ENCODE measurements around the gene ITPK1.
"Not testable (repeated sequence)": the region's sequence is repeated elsewhere in the genome, so short reads cannot be mapped to it uniquely, and the experiment has no call there.

ITPK1 gene

GRCh38 chr14:93115821-93116675 is at the start of gene ITPK1:
Gene ITPK1 (minus strand): TSS chr14:93115925. CDS start chr14:93115163, 762 bp downstream.
- Histone ChIP-seq H3K27me3 (ENCODE audit: control insufficient read depth, insufficient read depth, low read length) (no peaks in the 10 kb centered on the region), H3K27ac (ENCODE audit: low read depth, low read length) (peak within 1 kb of the TSS; percentile 94), H3K9ac (ENCODE audit: low read length) (peak within 1 kb of the TSS; percentile 83), H3K4me1 (ENCODE audit: control insufficient read depth, insufficient read depth, low read length) (peaks cover 10% of the 10 kb centered on the region), H3K36me3 (ENCODE audit: control insufficient read depth, insufficient read depth, low read length) (no peaks in the 10 kb centered on the region), H3K4me3 (ENCODE audit: low read length) (peak within 1 kb of the TSS; percentile 88)

- no peak overlapping the region for H3K4me3 ChIP-seq (ENCODE audit: low read length)
- H3K36me3 ChIP-seq (ENCODE audit: control insufficient read depth, insufficient read depth, low read length), result no peaks in the 10 kb centered on the region
- H3K4me1 ChIP-seq (ENCODE audit: control insufficient read depth, insufficient read depth, low read length), result no peaks in the 10 kb centered on the region
- H3K27me3 ChIP-seq (ENCODE audit: control insufficient read depth, insufficient read depth, low read length), result no peaks in the 10 kb centered on the region
- no peak overlapping the region for H3K9ac ChIP-seq (ENCODE audit: low read length)
- no peak overlapping the region for H3K27ac ChIP-seq (ENCODE audit: low read depth, low read length)
Measured at GRCh38 chr14:93163564-93163963, 47.8 kb upstream of the ITPK1 start.

- no peak overlapping the region for H3K4me3 ChIP-seq (ENCODE audit: low read length)
- H3K27me3 ChIP-seq (ENCODE audit: control insufficient read depth, insufficient read depth, low read length), result no peaks in the 10 kb centered on the region
- no peak overlapping the region for H3K9ac ChIP-seq (ENCODE audit: low read length)
- no peaks in the 10 kb centered on the region for H3K4me1 ChIP-seq (ENCODE audit: control insufficient read depth, insufficient read depth, low read length)
- H3K27ac ChIP-seq (ENCODE audit: low read depth, low read length), result no peak overlapping the region
- H3K36me3 ChIP-seq (ENCODE audit: control insufficient read depth, insufficient read depth, low read length), result no peaks in the 10 kb centered on the region
Measured at GRCh38 chr14:93161411-93161940, 45.8 kb upstream of the ITPK1 start.

- no peaks in the 10 kb centered on the region for H3K4me1 ChIP-seq (ENCODE audit: control insufficient read depth, insufficient read depth, low read length)
- no peaks in the 10 kb centered on the region for H3K36me3 ChIP-seq (ENCODE audit: control insufficient read depth, insufficient read depth, low read length)
- H3K9ac ChIP-seq (ENCODE audit: low read length), result no peak overlapping the region
- H3K27me3 ChIP-seq (ENCODE audit: control insufficient read depth, insufficient read depth, low read length), result no peaks in the 10 kb centered on the region
- H3K4me3 ChIP-seq (ENCODE audit: low read length), result no peak overlapping the region
- H3K27ac ChIP-seq (ENCODE audit: low read depth, low read length), result no peak overlapping the region
Measured at GRCh38 chr14:93160353-93160801, 44.7 kb upstream of the ITPK1 start.

GRCh38 chr14:93159625-93160352 is 44.1 kb upstream of the ITPK1 start:
- H3K27me3 ChIP-seq (ENCODE audit: control insufficient read depth, insufficient read depth, low read length); H3K9ac ChIP-seq (ENCODE audit: low read length); H3K4me1 ChIP-seq (ENCODE audit: control insufficient read depth, insufficient read depth, low read length); H3K36me3 ChIP-seq (ENCODE audit: control insufficient read depth, insufficient read depth, low read length); H3K27ac ChIP-seq (ENCODE audit: low read depth, low read length); H3K4me3 ChIP-seq (ENCODE audit: low read length): not testable (repeated sequence)

- H3K9ac ChIP-seq (ENCODE audit: low read length); H3K4me3 ChIP-seq (ENCODE audit: low read length); H3K27me3 ChIP-seq (ENCODE audit: control insufficient read depth, insufficient read depth, low read length); H3K4me1 ChIP-seq (ENCODE audit: control insufficient read depth, insufficient read depth, low read length); H3K27ac ChIP-seq (ENCODE audit: low read depth, low read length); H3K36me3 ChIP-seq (ENCODE audit: control insufficient read depth, insufficient read depth, low read length): not testable (repeated sequence)
Measured at GRCh38 chr14:93158349-93158748, 42.6 kb upstream of the ITPK1 start.

- Histone ChIP-seq H3K9ac (ENCODE audit: low read length) (no peak overlapping the region), H3K4me1 (ENCODE audit: control insufficient read depth, insufficient read depth, low read length) (no peaks in the 10 kb centered on the region), H3K27ac (ENCODE audit: low read depth, low read length) (no peak overlapping the region), H3K27me3 (ENCODE audit: control insufficient read depth, insufficient read depth, low read length) (no peaks in the 10 kb centered on the region), H3K4me3 (ENCODE audit: low read length) (no peak overlapping the region), H3K36me3 (ENCODE audit: control insufficient read depth, insufficient read depth, low read length) (no peaks in the 10 kb centered on the region)
Measured at GRCh38 chr14:93156693-93157369, 41.1 kb upstream of the ITPK1 start.

GRCh38 chr14:93155667-93156066 is 39.9 kb upstream of the ITPK1 start:
- no peak overlapping the region for H3K4me3 ChIP-seq (ENCODE audit: low read length)
- H3K27ac ChIP-seq (ENCODE audit: low read depth, low read length), result no peak overlapping the region
- H3K9ac ChIP-seq (ENCODE audit: low read length), result no peak overlapping the region
- H3K36me3 ChIP-seq (ENCODE audit: control insufficient read depth, insufficient read depth, low read length), result no peaks in the 10 kb centered on the region
- no peaks in the 10 kb centered on the region for H3K4me1 ChIP-seq (ENCODE audit: control insufficient read depth, insufficient read depth, low read length)
- H3K27me3 ChIP-seq (ENCODE audit: control insufficient read depth, insufficient read depth, low read length), result no peaks in the 10 kb centered on the region

- Histone ChIP-seq H3K4me3 (ENCODE audit: low read length) (no peak overlapping the region), H3K9ac (ENCODE audit: low read length) (no peak overlapping the region), H3K36me3 (ENCODE audit: control insufficient read depth, insufficient read depth, low read length) (no peaks in the 10 kb centered on the region), H3K4me1 (ENCODE audit: control insufficient read depth, insufficient read depth, low read length) (no peaks in the 10 kb centered on the region), H3K27ac (ENCODE audit: low read depth, low read length) (no peak overlapping the region), H3K27me3 (ENCODE audit: control insufficient read depth, insufficient read depth, low read length) (no peaks in the 10 kb centered on the region)
Measured at GRCh38 chr14:93153121-93153520, 37.4 kb upstream of the ITPK1 start.

GRCh38 chr14:93150227-93151208 is 34.8 kb upstream of the ITPK1 start:
- H3K4me3 ChIP-seq (ENCODE audit: low read length), result no peak overlapping the region
- H3K9ac ChIP-seq (ENCODE audit: low read length), result no peak overlapping the region
- H3K36me3 ChIP-seq (ENCODE audit: control insufficient read depth, insufficient read depth, low read length), result no peaks in the 10 kb centered on the region
- H3K27me3 ChIP-seq (ENCODE audit: control insufficient read depth, insufficient read depth, low read length), result no peaks in the 10 kb centered on the region
- H3K4me1 ChIP-seq (ENCODE audit: control insufficient read depth, insufficient read depth, low read length), result no peaks in the 10 kb centered on the region
- no peak overlapping the region for H3K27ac ChIP-seq (ENCODE audit: low read depth, low read length)

- Histone ChIP-seq H3K9ac (ENCODE audit: low read length) (no peak overlapping the region), H3K27me3 (ENCODE audit: control insufficient read depth, insufficient read depth, low read length) (no peaks in the 10 kb centered on the region), H3K36me3 (ENCODE audit: control insufficient read depth, insufficient read depth, low read length) (no peaks in the 10 kb centered on the region), H3K27ac (ENCODE audit: low read depth, low read length) (no peak overlapping the region), H3K4me1 (ENCODE audit: control insufficient read depth, insufficient read depth, low read length) (no peaks in the 10 kb centered on the region), H3K4me3 (ENCODE audit: low read length) (no peak overlapping the region)
Measured at GRCh38 chr14:93148979-93149378, 33.3 kb upstream of the ITPK1 start.

All from rectal smooth muscle tissue (tissue), 1 donor.